GM12865 (cell line): Measurements from ENCODE around the gene MYL11.

ENCODE experiments used
- DNase-seq: peaks from one replicate; pipeline ENCODE4 v3.0.0; 2010; ENCODE audit warnings: low read depth
- H3K4me3 ChIP-seq: 2 replicates; pipeline ENCODE4 v1.5.1; 2011; ENCODE audit warnings: mild to moderate bottlenecking, low read depth, low read length, control low read depth
- CTCF ChIP-seq: IDR thresholded peaks from 2 replicates; pipeline ENCODE4 v1.5.1; 2011; ENCODE audit warnings: low read length, control low read depth, low read depth, inconsistent platforms; ENCODE audit not compliant: insufficient read depth; ENCODE audit errors: missing control alignments

Gene MYL11

GRCh38 chr16:30346286-30346685 lies 28.3 kb upstream of the MYL11 start:
- no peak overlapping the region for H3K4me3 ChIP-seq
- TF ChIP-seq CTCF = no peak

GRCh38 chr16:30348113-30348512 lies 26.5 kb upstream of the MYL11 start:
- no peak for DNase-seq
- TF ChIP-seq CTCF = no peak
- H3K4me3 ChIP-seq = no peak overlapping the region

More at GRCh38 chr16:30346286-30346685, 28.3 kb upstream of the MYL11 start:
- no peak for DNase-seq

GRCh38 chr16:30348929-30349328 lies 25.7 kb upstream of the MYL11 start:
- no peak for TF ChIP-seq CTCF
- H3K4me3 ChIP-seq = no peak overlapping the region
- no peak for DNase-seq

GRCh38 chr16:30349675-30350074 lies 24.9 kb upstream of the MYL11 start:
- TF ChIP-seq CTCF = no peak
- peak; percentile 61 for DNase-seq

GRCh38 chr16:30350134-30350871 lies 24.3 kb upstream of the MYL11 start:
- peak; percentile 94 for DNase-seq
- no peak for TF ChIP-seq CTCF
- no peak overlapping the region for H3K4me3 ChIP-seq

More at GRCh38 chr16:30349675-30350074, 24.9 kb upstream of the MYL11 start:
- no peak overlapping the region for H3K4me3 ChIP-seq

- no peak overlapping the region for H3K4me3 ChIP-seq
- no peak for DNase-seq
- no peak for TF ChIP-seq CTCF
These were observed 23.6 kb upstream of the MYL11 start for GRCh38 chr16:30351001-30351441.
